Measurements from ENCODE around the gene LAMTOR3. TPM values are rescaled to one million over a fixed set of nuclear protein-coding genes. Genes with fewer than 3 reads are reported as not detected.

The LAMTOR3 gene
- total RNA-seq, 4 donors from 2014 or later, result 27.3 to 63.6 (median 52.5) TPM

GRCh38 chr4:99853999-99854398 lies 40.2 kb downstream of the LAMTOR3 start:
- TF ChIP-seq CTCF (IDR thresholded peaks at IDR 0.05; ENCODE audit: low read depth), result no peak

GRCh38 chr4:99853190-99853589 lies 41.0 kb downstream of the LAMTOR3 start:
- TF ChIP-seq CTCF (IDR thresholded peaks at IDR 0.05; ENCODE audit: low read depth), result no peak

GRCh38 chr4:99852199-99852749 lies 42.0 kb downstream of the LAMTOR3 start:
- no peak for TF ChIP-seq CTCF (IDR thresholded peaks at IDR 0.05; ENCODE audit: low read depth)

- no peak for TF ChIP-seq CTCF (IDR thresholded peaks at IDR 0.05; ENCODE audit: low read depth)
These were observed 45.6 kb downstream of the LAMTOR3 start for GRCh38 chr4:99848591-99849001.

GRCh38 chr4:99847362-99847976 lies 46.8 kb downstream of the LAMTOR3 start:
- TF ChIP-seq CTCF (IDR thresholded peaks at IDR 0.05; ENCODE audit: low read depth), result no peak

- TF ChIP-seq CTCF (IDR thresholded peaks at IDR 0.05; ENCODE audit: low read depth), result no peak
These were observed 47.3 kb downstream of the LAMTOR3 start for GRCh38 chr4:99846891-99847290.

GRCh38 chr4:99845708-99846469 lies 48.3 kb downstream of the LAMTOR3 start:
- TF ChIP-seq CTCF (IDR thresholded peaks at IDR 0.05; ENCODE audit: low read depth), result no peak

Data from subcutaneous adipose tissue (tissue), 4 donors.